Body of pancreas (tissue), 4 donors: Measurements from ENCODE around the gene NUDT12.

ENCODE experiments used
- CTCF ChIP-seq, 7 experiments: fragments of 450-650 bp in 4 of 7; fragments of 200-600 bp in 3 of 7; sonication (generic) in 3 of 7; IDR thresholded peaks; one replicate each; pipeline ENCODE4 v1.5.1; 2016 to 2019; ENCODE audit warnings: antibody characterized with exemption in 7 of 7
- POLR2A ChIP-seq, 3 donors: fragments of 450-650 bp; IDR thresholded peaks; one replicate each; pipeline ENCODE4 v1.6.1; 2016; ENCODE audit warnings: antibody characterized with exemption in 3 of 3, mild to moderate bottlenecking in 2 of 3

GRCh38 chr5:103571730-103572129, 9.1 kb upstream of the NUDT12 start:
- TF ChIP-seq POLR2A (IDR thresholded peaks at IDR 0.05) (no peak), CTCF (IDR thresholded peaks at IDR 0.05) (no peak)
